ENCODE results near the gene DLX6.

The DLX6 gene

GRCh38 chr7:96996111-96996957 is 9.0 kb upstream of the DLX6 start:
- no peak for DNase-seq (ENCODE audit: low read depth)

- no peak for DNase-seq (ENCODE audit: low read depth)
These were observed 8.3 kb upstream of the DLX6 start for GRCh38 chr7:96996958-96997511.

GRCh38 chr7:96997512-96998032 is 7.8 kb upstream of the DLX6 start:
- no peak for DNase-seq (ENCODE audit: low read depth)

GRCh38 chr7:96998333-96998732 is 7.0 kb upstream of the DLX6 start:
- no peak for DNase-seq (ENCODE audit: low read depth)

- no peak for DNase-seq (ENCODE audit: low read depth)
These were observed 6.6 kb upstream of the DLX6 start for GRCh38 chr7:96998744-96999143.

- no peak for DNase-seq (ENCODE audit: low read depth)
These were observed 4.1 kb upstream of the DLX6 start for GRCh38 chr7:97001221-97001620.

GRCh38 chr7:97001656-97002554 is 3.4 kb upstream of the DLX6 start:
- no peak for DNase-seq (ENCODE audit: low read depth)

- no peak for DNase-seq (ENCODE audit: low read depth)
These were observed 2.6 kb upstream of the DLX6 start for GRCh38 chr7:97002555-97003261.

- no peak for DNase-seq (ENCODE audit: low read depth)
These were observed 1.8 kb upstream of the DLX6 start for GRCh38 chr7:97003262-97004246.

- DNase-seq (ENCODE audit: low read depth) = no peak
These were observed 838 bp upstream of the DLX6 start for GRCh38 chr7:97004247-97005182.

GRCh38 chr7:97006055-97006815 is 882 bp downstream of the DLX6 start:
- DNase-seq (ENCODE audit: low read depth) = no peak

- DNase-seq (ENCODE audit: low read depth) = no peak
These were observed 1.6 kb downstream of the DLX6 start for GRCh38 chr7:97006816-97007582.

GRCh38 chr7:97007583-97007861 is 2.2 kb downstream of the DLX6 start:
- no peak for DNase-seq (ENCODE audit: low read depth)

GRCh38 chr7:97008275-97008917 is 3.0 kb downstream of the DLX6 start:
- DNase-seq (ENCODE audit: low read depth) = no peak

GRCh38 chr7:97009753-97010732 is 4.7 kb downstream of the DLX6 start:
- DNase-seq (ENCODE audit: low read depth) = no peak

GRCh38 chr7:97011104-97011503 is 5.8 kb downstream of the DLX6 start:
- no peak for DNase-seq (ENCODE audit: low read depth)

All from amniotic epithelial cell (primary cell).